ENCODE data around the gene CYFIP1.

DNA sequence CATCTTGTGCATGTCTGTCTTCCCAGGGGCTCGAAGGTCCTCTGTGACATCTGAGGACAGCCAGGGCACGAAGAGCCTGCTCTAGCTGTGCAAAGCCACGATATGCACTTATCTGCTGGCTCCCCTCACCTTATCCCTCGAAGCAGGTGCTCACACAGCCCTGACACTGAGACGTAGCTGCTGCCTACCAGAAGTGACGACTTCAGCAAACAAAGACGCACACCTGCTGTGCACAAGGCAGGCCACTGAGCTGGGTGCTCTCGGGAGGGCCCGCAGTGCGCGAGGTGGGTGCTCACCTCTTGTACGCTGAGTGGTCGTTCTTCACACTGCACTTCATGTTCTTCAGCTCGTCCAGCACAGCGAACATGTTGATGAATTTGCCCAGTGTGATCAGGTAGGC lies 37.3 kb downstream of the CYFIP1 start:
- TF ChIP-seq, protein P1, sequence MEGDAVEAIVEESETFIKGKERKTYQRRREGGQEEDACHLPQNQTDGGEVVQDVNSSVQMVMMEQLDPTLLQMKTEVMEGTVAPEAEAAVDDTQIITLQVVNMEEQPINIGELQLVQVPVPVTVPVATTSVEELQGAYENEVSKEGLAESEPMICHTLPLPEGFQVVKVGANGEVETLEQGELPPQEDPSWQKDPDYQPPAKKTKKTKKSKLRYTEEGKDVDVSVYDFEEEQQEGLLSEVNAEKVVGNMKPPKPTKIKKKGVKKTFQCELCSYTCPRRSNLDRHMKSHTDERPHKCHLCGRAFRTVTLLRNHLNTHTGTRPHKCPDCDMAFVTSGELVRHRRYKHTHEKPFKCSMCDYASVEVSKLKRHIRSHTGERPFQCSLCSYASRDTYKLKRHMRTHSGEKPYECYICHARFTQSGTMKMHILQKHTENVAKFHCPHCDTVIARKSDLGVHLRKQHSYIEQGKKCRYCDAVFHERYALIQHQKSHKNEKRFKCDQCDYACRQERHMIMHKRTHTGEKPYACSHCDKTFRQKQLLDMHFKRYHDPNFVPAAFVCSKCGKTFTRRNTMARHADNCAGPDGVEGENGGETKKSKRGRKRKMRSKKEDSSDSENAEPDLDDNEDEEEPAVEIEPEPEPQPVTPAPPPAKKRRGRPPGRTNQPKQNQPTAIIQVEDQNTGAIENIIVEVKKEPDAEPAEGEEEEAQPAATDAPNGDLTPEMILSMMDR (conservative IDR thresholded peaks at IDR 0.05 in 1 of 2, IDR thresholded peaks at IDR 0.05 in 1 of 2; ENCODE audit: low read depth in 1 of 2, low read length in 2 of 2), result no peak
- TF ChIP-seq EZH2 (IDR thresholded peaks at IDR 0.05; ENCODE audit: low read length, missing control alignments), result no peak
